Activated T-cell treated with anti-CD3 and anti-CD28 coated beads, Interleukin-2, amount 50 U/mL, for 72 hours (primary cell): Measurements from ENCODE around the gene IL23R. TPM values are rescaled to one million over a fixed set of nuclear protein-coding genes. Genes with fewer than 3 reads are reported as not detected.

Source experiments
- ATAC-seq, 2 donors: fragments of 150-1000 bp; cut with Tn5 transposase; replicated peaks in 1 of 2; 2 replicates each; pipeline ENCODE4 v1.10.0; 2021; ENCODE audit warnings: moderate library complexity in 2 of 2, mild to moderate bottlenecking in 1 of 2
- DNase-seq, 2 donors: peaks; one replicate each; pipeline ENCODE4 v3.0.0; 2021 to 2022; ENCODE audit warnings: mixed read lengths in 1 of 2
- H3K27ac Mint-ChIP-seq: one replicate; pipeline ENCODE4 v1.8.0; 2022; ENCODE audit warnings: mild to moderate bottlenecking, moderate library complexity, mixed read lengths
- H3K27me3 Mint-ChIP-seq: one replicate; pipeline ENCODE4 v1.8.0; 2022; ENCODE audit warnings: low read depth, mixed read lengths
- H3K36me3 Mint-ChIP-seq, 2 donors: one replicate each; pipeline ENCODE4 v1.8.0; 2022; ENCODE audit warnings: mixed read lengths in 2 of 2, mild to moderate bottlenecking in 1 of 2; ENCODE audit not compliant: insufficient read depth in 2 of 2
- H3K4me1 Mint-ChIP-seq: one replicate; pipeline ENCODE4 v1.8.0; 2022; ENCODE audit warnings: low read depth, mixed read lengths
- H3K4me3 Mint-ChIP-seq, 2 donors: one replicate each; pipeline ENCODE4 v1.8.0; 2022; ENCODE audit warnings: mild to moderate bottlenecking in 2 of 2, mixed read lengths in 2 of 2, moderate library complexity in 2 of 2
- H3K9me3 Mint-ChIP-seq, 2 donors: one replicate each; pipeline ENCODE4 v1.8.0; 2022; ENCODE audit warnings: mixed read lengths in 2 of 2
- total RNA-seq, 2 donors: library from RNA; stranded (reverse); gene quantifications; one replicate each; pipeline ENCODE4 v1.2.3, GENCODE V29; 2022

Gene IL23R
- total RNA-seq, 2 donors from 2014 or later: 3.0 to 8.0 TPM

- peak overlapping the region; percentile 88 to 93 for H3K4me3 Mint-ChIP-seq
- peak overlapping the region; percentile 99 for H3K27ac Mint-ChIP-seq
- H3K36me3 Mint-ChIP-seq: peaks cover 21 to 41% of the 10 kb centered on the region in 2 donors
- H3K4me1 Mint-ChIP-seq: peaks cover 39% of the 10 kb centered on the region
- no peaks in the 10 kb centered on the region for H3K27me3 Mint-ChIP-seq
- ATAC-seq (no peak), DNase-seq (peak; percentile 17 to 35)
- H3K9me3 Mint-ChIP-seq: peaks cover 0 to 3% of the 10 kb centered on the region in 2 donors
Observed at GRCh38 chr1:67308136-67308535, 141.9 kb downstream of the IL23R start.

Other genes starting within 250 kb of the IL23R start
- gene DNAI4, start 241.6 kb upstream of the IL23R start, total RNA-seq: 1 to 10 TPM; 1.8 to 3.1 TPM
- 10 to 100 TPM; 60.0 to 60.1 TPM for gene MIER1, start 241.5 kb upstream of the IL23R start, total RNA-seq
- 10 to 100 TPM; 16.7 to 19.6 TPM for gene SLC35D1, start 112.3 kb upstream of the IL23R start, total RNA-seq
- gene C1orf141, start 31.5 kb upstream of the IL23R start, total RNA-seq: under 1 TPM; 0.17 to 0.25 TPM
- 100 to 1,000 TPM; 128 to 136 TPM for gene IL12RB2, start 141.4 kb downstream of the IL23R start, total RNA-seq